Measurements from ENCODE around the gene PTGER1. TPM values are rescaled to one million over a fixed set of nuclear protein-coding genes. Genes with fewer than 3 reads are reported as not detected.

Gene PTGER1
- total RNA-seq, 1 donor from 2014 or later = 0.56 TPM

- TF ChIP-seq CTCF (conservative IDR thresholded peaks at IDR 0.05) = no peak
- H3K9me3 Mint-ChIP-seq = no peaks in the 10 kb centered on the region
- peak overlapping the region; percentile 87 for H3K4me3 Mint-ChIP-seq
- H3K36me3 Mint-ChIP-seq = no peaks in the 10 kb centered on the region
- no peak for DNase-seq (ENCODE audit: extremely low spot score, unreplicated experiment)
- peaks cover 9% of the 10 kb centered on the region for H3K27me3 Mint-ChIP-seq
- H3K27ac Mint-ChIP-seq = peak overlapping the region; percentile 81
- peaks cover 17% of the 10 kb centered on the region for H3K4me1 Mint-ChIP-seq (ENCODE audit: unreplicated experiment)
Measured at GRCh38 chr19:14434543-14435319, 40.4 kb downstream of the PTGER1 start.

- Mint-ChIP-seq H3K4me1 (ENCODE audit: unreplicated experiment) (peaks cover 11% of the 10 kb centered on the region), H3K4me3 (peak overlapping the region; percentile 87), H3K9me3 (no peaks in the 10 kb centered on the region), H3K27me3 (peaks cover 9% of the 10 kb centered on the region), H3K27ac (no peak overlapping the region), H3K36me3 (no peaks in the 10 kb centered on the region)
- no peak for DNase-seq (ENCODE audit: extremely low spot score, unreplicated experiment)
- TF ChIP-seq CTCF (conservative IDR thresholded peaks at IDR 0.05) = peak; percentile 45
Measured at GRCh38 chr19:14433554-14434501, 41.3 kb downstream of the PTGER1 start.

DNA sequence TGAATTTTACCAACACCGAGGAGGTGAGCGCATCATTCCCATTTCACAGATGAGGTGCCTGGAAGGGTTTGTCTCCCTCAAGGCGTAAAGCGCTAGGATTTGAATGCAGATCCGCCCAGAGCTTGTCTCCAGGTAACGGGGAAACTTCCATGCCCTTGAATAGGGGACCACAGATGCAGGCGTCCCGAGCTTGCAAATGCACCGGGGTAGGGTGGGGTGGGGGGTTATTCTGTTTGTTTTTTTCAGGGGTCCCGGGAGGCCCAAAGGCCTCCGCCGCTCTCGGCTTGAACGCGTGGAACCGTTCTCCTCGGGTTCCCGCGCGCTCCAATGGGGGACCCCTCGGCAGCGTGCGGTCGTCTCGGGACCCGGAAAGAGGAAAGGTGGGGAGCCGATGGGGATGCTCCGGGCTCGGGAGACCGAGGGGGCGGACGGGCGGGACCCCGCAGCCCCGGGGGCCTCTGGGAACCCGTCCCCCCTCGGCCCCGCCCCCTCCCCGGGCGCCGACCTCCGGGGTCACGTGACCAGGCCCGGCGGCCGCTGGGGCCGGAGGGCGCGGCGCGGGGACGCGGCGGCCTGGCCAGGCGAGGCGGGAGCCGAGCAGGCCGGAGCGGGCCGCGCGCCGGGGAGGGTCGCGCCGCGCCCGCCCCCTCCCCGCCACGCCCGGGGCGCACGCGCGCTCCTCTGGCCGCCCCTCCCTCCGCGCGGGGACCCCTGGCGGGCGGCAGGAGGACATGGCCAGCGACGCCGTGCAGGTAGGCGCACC is 42.2 kb downstream of the PTGER1 start, which contains the start of gene PKN1:
Gene PKN1 (plus strand): TSS at position 516 of the 763 bp plus-strand sequence. CDS start 216 bp downstream, at position 732.
- peaks cover 9% of the 10 kb centered on the region for H3K27me3 Mint-ChIP-seq
- H3K4me3 Mint-ChIP-seq = peak within 1 kb of the TSS; percentile 87
- peak within 1 kb of the TSS; percentile 24 for H3K27ac Mint-ChIP-seq
- TF ChIP-seq CTCF (conservative IDR thresholded peaks at IDR 0.05) = no peak
- no peaks in the 10 kb centered on the region for H3K36me3 Mint-ChIP-seq
- H3K4me1 Mint-ChIP-seq (ENCODE audit: unreplicated experiment) = peaks cover 11% of the 10 kb centered on the region
- DNase-seq (ENCODE audit: extremely low spot score, unreplicated experiment) = no peak
- H3K9me3 Mint-ChIP-seq = no peaks in the 10 kb centered on the region

DNA sequence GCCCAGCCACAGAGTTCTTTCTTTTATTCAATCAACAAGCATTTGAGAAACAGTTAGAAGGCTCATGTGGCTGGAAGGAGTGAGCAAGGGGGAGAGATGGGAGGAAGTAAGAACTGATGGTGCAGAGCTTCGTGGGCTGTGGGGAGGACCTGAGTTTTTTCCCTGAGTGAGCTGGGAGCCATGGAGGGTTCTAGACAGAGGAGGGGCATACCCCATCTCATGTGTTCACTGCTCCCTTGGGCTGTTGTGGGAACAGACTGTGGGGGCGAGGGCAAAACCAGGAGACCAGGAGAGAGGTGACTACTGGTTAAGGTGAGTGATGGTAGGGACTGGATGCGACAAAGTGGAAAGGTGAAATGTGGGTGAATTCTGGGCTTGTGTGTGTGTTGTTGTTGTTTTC is 44.4 kb downstream of the PTGER1 start:
- TF ChIP-seq CTCF (conservative IDR thresholded peaks at IDR 0.05) = no peak
- H3K4me1 Mint-ChIP-seq (ENCODE audit: unreplicated experiment) = peaks cover 13% of the 10 kb centered on the region

GRCh38 chr19:14428882-14429416 is 46.2 kb downstream of the PTGER1 start:
- Mint-ChIP-seq H3K27me3 (peaks cover 9% of the 10 kb centered on the region), H3K27ac (no peak overlapping the region), H3K4me1 (ENCODE audit: unreplicated experiment) (peaks cover 8% of the 10 kb centered on the region), H3K36me3 (no peaks in the 10 kb centered on the region), H3K9me3 (no peaks in the 10 kb centered on the region), H3K4me3 (no peak overlapping the region)
- DNase-seq (ENCODE audit: extremely low spot score, unreplicated experiment) = no peak
- TF ChIP-seq CTCF (conservative IDR thresholded peaks at IDR 0.05) = no peak

More for the DNA sequence above, 44.4 kb downstream of the PTGER1 start:
- no peaks in the 10 kb centered on the region for H3K9me3 Mint-ChIP-seq
- DNase-seq (ENCODE audit: extremely low spot score, unreplicated experiment) = no peak
- peaks cover 9% of the 10 kb centered on the region for H3K27me3 Mint-ChIP-seq
- no peak overlapping the region for H3K27ac Mint-ChIP-seq
- peak overlapping the region; percentile 77 for H3K4me3 Mint-ChIP-seq
- H3K36me3 Mint-ChIP-seq = no peaks in the 10 kb centered on the region
